HEK293 (cell line): ENCODE measurements around the gene GLCE.

Source experiments
- BCL11A ChIP-seq: fragments of 450-650 bp; formaldehyde crosslinking; IDR thresholded peaks from 2 replicates; pipeline ENCODE4 v1.5.1; 2016; ENCODE audit warnings: low read depth, missing biosample characterization, missing genetic modification characterization
- GLI4 ChIP-seq: fragments of 450-650 bp; formaldehyde crosslinking; IDR thresholded peaks from 2 replicates; pipeline ENCODE4 v1.5.1; 2016; ENCODE audit warnings: missing biosample characterization, missing genetic modification characterization
- HIC1 ChIP-seq: fragments of 450-650 bp; formaldehyde crosslinking; IDR thresholded peaks from 2 replicates; pipeline ENCODE4 v1.5.1; 2016; ENCODE audit warnings: missing biosample characterization, missing genetic modification characterization
- INSM2 ChIP-seq: fragments of 450-650 bp; formaldehyde crosslinking; IDR thresholded peaks from 2 replicates; pipeline ENCODE4 v1.5.1; 2016; ENCODE audit warnings: missing biosample characterization, missing genetic modification characterization
- MEIS1 ChIP-seq: sonication (generic); formaldehyde crosslinking; IDR thresholded peaks from 2 replicates; pipeline ENCODE4 v1.8.1; 2022; ENCODE audit warnings: missing genetic modification reagents, mild to moderate bottlenecking, borderline replicate concordance
- PBX3 ChIP-seq: sonication (generic); formaldehyde crosslinking; IDR thresholded peaks from 2 replicates; pipeline ENCODE4 v1.8.1; 2022; ENCODE audit warnings: mild to moderate bottlenecking, moderate library complexity, missing genetic modification reagents
- ZBTB1 ChIP-seq: fragments of 450-650 bp; formaldehyde crosslinking; IDR thresholded peaks from 2 replicates; pipeline ENCODE4 v1.5.1; 2016; ENCODE audit warnings: missing biosample characterization, missing genetic modification characterization
- ZBTB26 ChIP-seq: fragments of 450-650 bp; formaldehyde crosslinking; optimal IDR thresholded peaks from 2 replicates; pipeline ENCODE3; 2016; ENCODE audit warnings: missing biosample characterization, mild to moderate bottlenecking, missing genetic modification characterization
- ZFP69B ChIP-seq: fragments of 450-650 bp; formaldehyde crosslinking; IDR thresholded peaks from 2 replicates; pipeline ENCODE4 v1.5.1; 2016; ENCODE audit warnings: missing biosample characterization, missing genetic modification characterization
- ZNF2 ChIP-seq: fragments of 450-650 bp; formaldehyde crosslinking; IDR thresholded peaks from 2 replicates; pipeline ENCODE4 v1.5.1; 2016; ENCODE audit warnings: missing biosample characterization, missing genetic modification characterization
- ZNF202 ChIP-seq: fragments of 450-650 bp; formaldehyde crosslinking; IDR thresholded peaks from 2 replicates; pipeline ENCODE4 v1.5.1; 2016; ENCODE audit warnings: missing biosample characterization, missing genetic modification characterization, borderline replicate concordance
- ZNF274 ChIP-seq, 2 experiments: fragments of 200-500 bp in 1 of 2; fragments of 450-650 bp in 1 of 2; sonication (Bioruptor generic) in 1 of 2; formaldehyde crosslinking in 1 of 2; IDR thresholded peaks; 2 replicates each; pipeline versions ENCODE4 v1.5.1 to v1.6.1; 2014 to 2016; ENCODE audit warnings: borderline replicate concordance in 1 of 2, inconsistent platforms in 1 of 2, low read length in 1 of 2, missing biosample characterization in 1 of 2, missing genetic modification characterization in 1 of 2
- ZNF280C ChIP-seq: fragments of 450-650 bp; formaldehyde crosslinking; IDR thresholded peaks from 2 replicates; pipeline ENCODE4 v1.5.1; 2016; ENCODE audit warnings: missing biosample characterization, missing genetic modification characterization
- ZNF398 ChIP-seq: fragments of 450-650 bp; formaldehyde crosslinking; IDR thresholded peaks from 2 replicates; pipeline ENCODE4 v1.5.1; 2017; ENCODE audit warnings: missing biosample characterization, missing genetic modification characterization
- ZNF544 ChIP-seq: fragments of 450-650 bp; formaldehyde crosslinking; IDR thresholded peaks from 2 replicates; pipeline ENCODE4 v1.5.0; 2017; ENCODE audit warnings: missing biosample characterization, missing genetic modification characterization
- ZNF555 ChIP-seq: fragments of 450-650 bp; formaldehyde crosslinking; conservative IDR thresholded peaks from 2 replicates; pipeline ENCODE4 v1.5.1; 2017; ENCODE audit warnings: missing biosample characterization, mild to moderate bottlenecking, missing genetic modification characterization, inconsistent platforms
- ZNF629 ChIP-seq: fragments of 450-650 bp; formaldehyde crosslinking; IDR thresholded peaks from 2 replicates; pipeline ENCODE4 v1.5.1; 2017; ENCODE audit warnings: missing biosample characterization, missing genetic modification characterization
- TF ChIP-seq, protein P1 (sequence below): fragments of 450-650 bp; formaldehyde crosslinking; IDR thresholded peaks from 2 replicates; pipeline ENCODE4 v1.5.1; 2016; ENCODE audit warnings: missing biosample characterization, missing genetic modification characterization, borderline replicate concordance
- TF ChIP-seq, protein P2 (sequence below): fragments of 450-650 bp; formaldehyde crosslinking; IDR thresholded peaks from 2 replicates; pipeline ENCODE4 v1.5.1; 2016; ENCODE audit warnings: missing biosample characterization, missing genetic modification characterization

GLCE gene

GRCh38 chr15:69143756-69144436, 16.5 kb upstream of the GLCE start (continued):
- TF ChIP-seq ZFP69B, result peak; percentile 90
- TF ChIP-seq PBX3 (CRISPR knock-in tag), result no peak
- TF ChIP-seq ZNF398 (tag by site-specific recombination), result peak; percentile 61
- no peak for TF ChIP-seq ZBTB26
- peak; percentile 96 for TF ChIP-seq ZNF629
- peak; percentile 95 for TF ChIP-seq ZNF2
- TF ChIP-seq HIC1 (tag by site-specific recombination), result no peak
- TF ChIP-seq, protein P1, sequence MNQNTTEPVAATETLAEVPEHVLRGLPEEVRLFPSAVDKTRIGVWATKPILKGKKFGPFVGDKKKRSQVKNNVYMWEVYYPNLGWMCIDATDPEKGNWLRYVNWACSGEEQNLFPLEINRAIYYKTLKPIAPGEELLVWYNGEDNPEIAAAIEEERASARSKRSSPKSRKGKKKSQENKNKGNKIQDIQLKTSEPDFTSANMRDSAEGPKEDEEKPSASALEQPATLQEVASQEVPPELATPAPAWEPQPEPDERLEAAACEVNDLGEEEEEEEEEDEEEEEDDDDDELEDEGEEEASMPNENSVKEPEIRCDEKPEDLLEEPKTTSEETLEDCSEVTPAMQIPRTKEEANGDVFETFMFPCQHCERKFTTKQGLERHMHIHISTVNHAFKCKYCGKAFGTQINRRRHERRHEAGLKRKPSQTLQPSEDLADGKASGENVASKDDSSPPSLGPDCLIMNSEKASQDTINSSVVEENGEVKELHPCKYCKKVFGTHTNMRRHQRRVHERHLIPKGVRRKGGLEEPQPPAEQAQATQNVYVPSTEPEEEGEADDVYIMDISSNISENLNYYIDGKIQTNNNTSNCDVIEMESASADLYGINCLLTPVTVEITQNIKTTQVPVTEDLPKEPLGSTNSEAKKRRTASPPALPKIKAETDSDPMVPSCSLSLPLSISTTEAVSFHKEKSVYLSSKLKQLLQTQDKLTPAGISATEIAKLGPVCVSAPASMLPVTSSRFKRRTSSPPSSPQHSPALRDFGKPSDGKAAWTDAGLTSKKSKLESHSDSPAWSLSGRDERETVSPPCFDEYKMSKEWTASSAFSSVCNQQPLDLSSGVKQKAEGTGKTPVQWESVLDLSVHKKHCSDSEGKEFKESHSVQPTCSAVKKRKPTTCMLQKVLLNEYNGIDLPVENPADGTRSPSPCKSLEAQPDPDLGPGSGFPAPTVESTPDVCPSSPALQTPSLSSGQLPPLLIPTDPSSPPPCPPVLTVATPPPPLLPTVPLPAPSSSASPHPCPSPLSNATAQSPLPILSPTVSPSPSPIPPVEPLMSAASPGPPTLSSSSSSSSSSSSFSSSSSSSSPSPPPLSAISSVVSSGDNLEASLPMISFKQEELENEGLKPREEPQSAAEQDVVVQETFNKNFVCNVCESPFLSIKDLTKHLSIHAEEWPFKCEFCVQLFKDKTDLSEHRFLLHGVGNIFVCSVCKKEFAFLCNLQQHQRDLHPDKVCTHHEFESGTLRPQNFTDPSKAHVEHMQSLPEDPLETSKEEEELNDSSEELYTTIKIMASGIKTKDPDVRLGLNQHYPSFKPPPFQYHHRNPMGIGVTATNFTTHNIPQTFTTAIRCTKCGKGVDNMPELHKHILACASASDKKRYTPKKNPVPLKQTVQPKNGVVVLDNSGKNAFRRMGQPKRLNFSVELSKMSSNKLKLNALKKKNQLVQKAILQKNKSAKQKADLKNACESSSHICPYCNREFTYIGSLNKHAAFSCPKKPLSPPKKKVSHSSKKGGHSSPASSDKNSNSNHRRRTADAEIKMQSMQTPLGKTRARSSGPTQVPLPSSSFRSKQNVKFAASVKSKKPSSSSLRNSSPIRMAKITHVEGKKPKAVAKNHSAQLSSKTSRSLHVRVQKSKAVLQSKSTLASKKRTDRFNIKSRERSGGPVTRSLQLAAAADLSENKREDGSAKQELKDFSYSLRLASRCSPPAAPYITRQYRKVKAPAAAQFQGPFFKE, result no peak
- TF ChIP-seq ZNF555 (tag by site-specific recombination), result no peak
- no peak for TF ChIP-seq ZNF280C
- no peak for TF ChIP-seq MEIS1 (CRISPR knock-in tag)
- TF ChIP-seq ZNF274 (IDR thresholded peaks at IDR 0.05; ENCODE audit: low read length), result no peak
- no peak for TF ChIP-seq ZNF274 (tag by site-specific recombination; IDR thresholded peaks at IDR 0.05; ENCODE audit: borderline replicate concordance)
- 0 out of 2 replicates have a peak, but pooled peaks have one; percentile 63 for TF ChIP-seq ZBTB1 (tag by site-specific recombination)
- no peak for TF ChIP-seq GLI4 (tag by site-specific recombination)
- no peak for TF ChIP-seq ZNF544
- TF ChIP-seq, protein P2, sequence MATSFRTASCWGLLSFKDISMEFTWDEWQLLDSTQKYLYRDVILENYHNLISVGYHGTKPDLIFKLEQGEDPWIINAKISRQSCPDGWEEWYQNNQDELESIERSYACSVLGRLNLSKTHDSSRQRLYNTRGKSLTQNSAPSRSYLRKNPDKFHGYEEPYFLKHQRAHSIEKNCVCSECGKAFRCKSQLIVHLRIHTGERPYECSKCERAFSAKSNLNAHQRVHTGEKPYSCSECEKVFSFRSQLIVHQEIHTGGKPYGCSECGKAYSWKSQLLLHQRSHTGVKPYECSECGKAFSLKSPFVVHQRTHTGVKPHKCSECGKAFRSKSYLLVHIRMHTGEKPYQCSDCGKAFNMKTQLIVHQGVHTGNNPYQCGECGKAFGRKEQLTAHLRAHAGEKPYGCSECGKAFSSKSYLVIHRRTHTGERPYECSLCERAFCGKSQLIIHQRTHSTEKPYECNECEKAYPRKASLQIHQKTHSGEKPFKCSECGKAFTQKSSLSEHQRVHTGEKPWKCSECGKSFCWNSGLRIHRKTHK (tag by site-specific recombination), result no peak
- TF ChIP-seq ZNF202, result no peak
- peak; percentile 93 for TF ChIP-seq INSM2 (tag by site-specific recombination)
- TF ChIP-seq BCL11A (tag by site-specific recombination), result no peak
